Measurements from ENCODE around the gene HEATR5B.

HEATR5B gene

DNA sequence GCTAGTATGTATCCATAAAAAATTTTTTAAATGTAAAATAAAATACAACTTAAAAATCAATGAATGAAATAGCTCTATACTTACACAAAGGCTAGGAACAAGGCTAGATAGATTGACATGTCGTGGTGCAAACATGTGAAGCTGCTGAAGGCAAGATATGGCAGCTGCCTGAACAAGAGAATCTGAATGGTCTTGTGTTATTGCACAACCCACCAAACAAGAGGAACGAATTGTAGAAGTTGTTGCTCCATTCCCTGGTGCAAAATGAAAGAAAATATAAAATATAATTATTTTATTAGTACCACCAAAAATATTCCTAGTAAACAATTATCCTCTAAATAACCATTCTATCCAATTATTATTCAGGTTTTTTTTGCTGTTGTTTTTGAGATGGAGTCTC is 46.4 kb downstream of the HEATR5B start:
- no peak for DNase-seq
- no peak overlapping the region for H3K4ac ChIP-seq (ENCODE audit: low read depth, low read length)
- H2AK5ac ChIP-seq (ENCODE audit: low read length), result no peak overlapping the region
- no peak overlapping the region for H2BK120ac ChIP-seq (ENCODE audit: insufficient read depth, low read length, poor library complexity)
- H3K79me2 ChIP-seq (ENCODE audit: control insufficient read depth, insufficient read depth, low read length, poor library complexity), result no peaks in the 10 kb centered on the region
- no CpG with 5 or more reads among the region's 2 CpGs for WGBS (ENCODE audit: extremely low coverage, insufficient coverage, insufficient read length)
- no peaks in the 10 kb centered on the region for H3K27me3 ChIP-seq (ENCODE audit: insufficient read depth, low read length)
- H4K12ac ChIP-seq (ENCODE audit: low read depth, low read length), result no peak overlapping the region
- no peak overlapping the region for H2BK5ac ChIP-seq (ENCODE audit: low read depth, low read length, poor library complexity)
- H3K23ac ChIP-seq (ENCODE audit: low read length), result no peak overlapping the region
- no peak overlapping the region for H4K91ac ChIP-seq (ENCODE audit: low read depth, low read length)
- H3K4me1 ChIP-seq (ENCODE audit: control insufficient read depth in 1 of 2, insufficient read depth in 2 of 2, low read length in 2 of 2), result no peaks in the 10 kb centered on the region
- H3K79me1 ChIP-seq (ENCODE audit: low read length), result no peaks in the 10 kb centered on the region
- no peak overlapping the region for H3K4me3 ChIP-seq (ENCODE audit: low read depth, low read length)
- no peaks in the 10 kb centered on the region for H3K9me3 ChIP-seq (ENCODE audit: insufficient read depth, low read depth, low read length)
- H3K36me3 ChIP-seq (ENCODE audit: control insufficient read depth in 1 of 2, insufficient read depth in 2 of 2, low read length in 2 of 2), result peaks cover 4 to 6% of the 10 kb centered on the region in 2 experiments
- no peak overlapping the region for H3K18ac ChIP-seq (ENCODE audit: low read length)
- H4K8ac ChIP-seq (ENCODE audit: low read depth, low read length), result no peak overlapping the region
- H3K9ac ChIP-seq (ENCODE audit: low read length), result no peak overlapping the region
- H2AFZ ChIP-seq (ENCODE audit: insufficient read depth, low read length, poor library complexity), result no peak overlapping the region
- no peak overlapping the region for H3K27ac ChIP-seq (ENCODE audit: low read depth, low read length)
- no peak overlapping the region for H2BK12ac ChIP-seq (ENCODE audit: low read length)
- no peak overlapping the region for H3K14ac ChIP-seq (ENCODE audit: low read length)
- H3K4me2 ChIP-seq (ENCODE audit: low read length), result no peak overlapping the region

DNA sequence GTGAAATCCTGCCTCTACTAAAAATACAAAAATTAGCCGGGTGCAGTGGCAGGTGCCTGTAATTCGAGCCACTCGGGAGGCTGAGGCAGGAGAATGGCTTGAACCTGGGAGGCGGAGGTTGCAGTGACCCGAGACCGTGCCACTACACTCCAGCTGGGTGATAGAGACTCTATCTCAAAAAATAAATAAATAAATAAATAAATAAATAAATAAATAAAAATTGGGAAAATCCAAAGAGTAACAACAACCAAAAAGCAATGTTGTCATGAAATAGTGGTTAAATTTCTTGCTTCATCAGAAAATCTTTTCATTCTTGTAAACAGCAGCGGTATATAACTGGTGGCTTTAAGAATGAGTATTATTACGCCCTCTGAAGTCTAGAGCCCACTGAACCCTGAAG is 54.4 kb downstream of the HEATR5B start:
- Histone ChIP-seq H3K9me3 (ENCODE audit: insufficient read depth, low read depth, low read length) (no peaks in the 10 kb centered on the region), H2BK5ac (ENCODE audit: low read depth, low read length, poor library complexity) (no peak overlapping the region), H2AK5ac (ENCODE audit: low read length) (no peak overlapping the region), H3K79me1 (ENCODE audit: low read length) (no peaks in the 10 kb centered on the region), H3K27ac (ENCODE audit: low read depth, low read length) (no peak overlapping the region), H3K36me3 (ENCODE audit: control insufficient read depth in 1 of 2, insufficient read depth in 2 of 2, low read length in 2 of 2) (peaks cover 0 to 7% of the 10 kb centered on the region in 2 experiments), H3K4me2 (ENCODE audit: low read length) (no peak overlapping the region), H3K27me3 (ENCODE audit: insufficient read depth, low read length) (no peaks in the 10 kb centered on the region), H2BK12ac (ENCODE audit: low read length) (no peak overlapping the region), H2BK120ac (ENCODE audit: insufficient read depth, low read length, poor library complexity) (no peak overlapping the region), H3K4ac (ENCODE audit: low read depth, low read length) (no peak overlapping the region), H3K23ac (ENCODE audit: low read length) (no peak overlapping the region), H3K9ac (ENCODE audit: low read length) (no peak overlapping the region), H2AFZ (ENCODE audit: insufficient read depth, low read length, poor library complexity) (no peak overlapping the region), H4K8ac (ENCODE audit: low read depth, low read length) (no peak overlapping the region), H4K91ac (ENCODE audit: low read depth, low read length) (no peak overlapping the region), H3K14ac (ENCODE audit: low read length) (no peak overlapping the region), H4K12ac (ENCODE audit: low read depth, low read length) (no peak overlapping the region), H3K4me1 (ENCODE audit: control insufficient read depth in 1 of 2, insufficient read depth in 2 of 2, low read length in 2 of 2) (no peaks in the 10 kb centered on the region), H3K79me2 (ENCODE audit: control insufficient read depth, insufficient read depth, low read length, poor library complexity) (no peaks in the 10 kb centered on the region), H3K4me3 (ENCODE audit: low read depth, low read length) (no peak overlapping the region), H3K18ac (ENCODE audit: low read length) (no peak overlapping the region)
- no CpG with 5 or more reads among the region's 8 CpGs for WGBS (ENCODE audit: extremely low coverage, insufficient coverage, insufficient read length)
- DNase-seq, result no peak

DNA sequence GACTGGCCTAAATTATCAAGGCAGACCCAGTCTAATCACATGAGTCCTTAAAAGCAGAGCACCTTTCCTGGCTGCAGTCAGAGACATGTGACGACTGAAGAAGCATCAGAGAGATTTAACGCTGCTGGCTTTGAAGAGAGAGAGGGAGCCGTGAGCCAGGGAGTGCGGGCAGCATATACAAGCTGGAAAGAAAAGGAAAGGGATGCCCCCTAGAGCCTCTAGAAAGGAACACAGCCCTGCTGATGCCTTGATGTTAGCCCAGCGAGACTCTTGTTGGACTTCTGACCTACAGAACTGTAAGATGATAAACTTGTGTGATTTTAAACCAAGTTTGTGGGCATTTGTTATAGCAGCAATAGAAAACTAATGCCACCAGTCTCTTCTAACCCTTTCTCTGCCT is 58.1 kb downstream of the HEATR5B start:
- peaks cover 2% of the 10 kb centered on the region for H3K79me1 ChIP-seq (ENCODE audit: low read length)
- WGBS (ENCODE audit: extremely low coverage, insufficient coverage, insufficient read length), result no CpG with 5 or more reads among the region's 5 CpGs

GRCh38 chr2:37020887-37021796 is 63.0 kb downstream of the HEATR5B start:
- Histone ChIP-seq H2BK120ac (ENCODE audit: insufficient read depth, low read length, poor library complexity) (no peak overlapping the region), H3K79me1 (ENCODE audit: low read length) (peaks cover 2% of the 10 kb centered on the region), H2BK5ac (ENCODE audit: low read depth, low read length, poor library complexity) (no peak overlapping the region), H3K4me3 (ENCODE audit: low read depth, low read length) (no peak overlapping the region), H4K12ac (ENCODE audit: low read depth, low read length) (no peak overlapping the region), H3K79me2 (ENCODE audit: control insufficient read depth, insufficient read depth, low read length, poor library complexity) (no peaks in the 10 kb centered on the region), H3K23ac (ENCODE audit: low read length) (no peak overlapping the region), H2BK12ac (ENCODE audit: low read length) (no peak overlapping the region), H4K8ac (ENCODE audit: low read depth, low read length) (peak overlapping the region; percentile 4), H3K4me2 (ENCODE audit: low read length) (no peak overlapping the region), H3K36me3 (ENCODE audit: control insufficient read depth in 1 of 2, insufficient read depth in 2 of 2, low read length in 2 of 2) (peaks cover 6 to 17% of the 10 kb centered on the region in 2 experiments), H4K91ac (ENCODE audit: low read depth, low read length) (no peak overlapping the region), H3K4ac (ENCODE audit: low read depth, low read length) (no peak overlapping the region), H2AK5ac (ENCODE audit: low read length) (no peak overlapping the region), H3K27ac (ENCODE audit: low read depth, low read length) (peak overlapping the region; percentile 16), H2AFZ (ENCODE audit: insufficient read depth, low read length, poor library complexity) (no peak overlapping the region), H3K18ac (ENCODE audit: low read length) (peak overlapping the region; percentile 40), H3K14ac (ENCODE audit: low read length) (no peak overlapping the region), H3K4me1 (ENCODE audit: control insufficient read depth in 1 of 2, insufficient read depth in 2 of 2, low read length in 2 of 2) (peaks cover 0 to 3% of the 10 kb centered on the region in 2 experiments), H3K9ac (ENCODE audit: low read length) (no peak overlapping the region), H3K27me3 (ENCODE audit: insufficient read depth, low read length) (no peaks in the 10 kb centered on the region), H3K9me3 (ENCODE audit: insufficient read depth, low read depth, low read length) (no peaks in the 10 kb centered on the region)
- no peak for DNase-seq
- WGBS (ENCODE audit: extremely low coverage, insufficient coverage, insufficient read length), result no CpG with 5 or more reads among the region's 5 CpGs

More for the DNA sequence above, 58.1 kb downstream of the HEATR5B start:
- Histone ChIP-seq H2BK12ac (ENCODE audit: low read length) (no peak overlapping the region), H3K18ac (ENCODE audit: low read length) (no peak overlapping the region), H3K23ac (ENCODE audit: low read length) (no peak overlapping the region), H3K9me3 (ENCODE audit: insufficient read depth, low read depth, low read length) (no peaks in the 10 kb centered on the region), H2BK5ac (ENCODE audit: low read depth, low read length, poor library complexity) (no peak overlapping the region), H3K4ac (ENCODE audit: low read depth, low read length) (no peak overlapping the region), H3K79me2 (ENCODE audit: control insufficient read depth, insufficient read depth, low read length, poor library complexity) (no peaks in the 10 kb centered on the region), H3K27me3 (ENCODE audit: insufficient read depth, low read length) (no peaks in the 10 kb centered on the region), H3K9ac (ENCODE audit: low read length) (no peak overlapping the region), H4K8ac (ENCODE audit: low read depth, low read length) (no peak overlapping the region), H3K4me1 (ENCODE audit: control insufficient read depth in 1 of 2, insufficient read depth in 2 of 2, low read length in 2 of 2) (peaks cover 0 to 3% of the 10 kb centered on the region in 2 experiments), H4K12ac (ENCODE audit: low read depth, low read length) (no peak overlapping the region), H3K4me3 (ENCODE audit: low read depth, low read length) (no peak overlapping the region), H3K4me2 (ENCODE audit: low read length) (no peak overlapping the region), H2BK120ac (ENCODE audit: insufficient read depth, low read length, poor library complexity) (no peak overlapping the region), H3K36me3 (ENCODE audit: control insufficient read depth in 1 of 2, insufficient read depth in 2 of 2, low read length in 2 of 2) (peaks cover 0 to 6% of the 10 kb centered on the region in 2 experiments), H2AFZ (ENCODE audit: insufficient read depth, low read length, poor library complexity) (no peak overlapping the region), H4K91ac (ENCODE audit: low read depth, low read length) (no peak overlapping the region), H2AK5ac (ENCODE audit: low read length) (no peak overlapping the region), H3K14ac (ENCODE audit: low read length) (no peak overlapping the region), H3K27ac (ENCODE audit: low read depth, low read length) (no peak overlapping the region)
- peak; percentile 48 to 65 for DNase-seq
